Neural progenitor cell (in vitro differentiated cells): Measurements from ENCODE around the gene CCDC51.

Experiments used
- CTCF ChIP-seq: fragments of 200-600 bp; sonication (generic); IDR thresholded peaks from 2 replicates; pipeline ENCODE4 v1.5.1; 2017; ENCODE audit warnings: antibody characterized with exemption, mild to moderate bottlenecking
- EZH2 ChIP-seq: fragments of 200-600 bp; sonication (generic); IDR thresholded peaks from 2 replicates; pipeline ENCODE4 v1.6.1; 2017; ENCODE audit warnings: antibody characterized with exemption, mild to moderate bottlenecking, moderate library complexity

GRCh38 chr3:48472673-48472922 lies 32.7 kb upstream of the CCDC51 start:
- TF ChIP-seq CTCF (no peak), EZH2 (no peak)
